H1 (cell line): ENCODE results near the gene IL18RAP.

Experiments
- CHD2 ChIP-seq: IDR thresholded peaks from 2 replicates; pipeline ENCODE4 v1.6.1; 2012; ENCODE audit warnings: low read length, improper control_type of control experiment
- CTCF ChIP-seq, 3 experiments: IDR thresholded peaks; 1 replicate in 2 of 3; 2 replicates in 1 of 3; pipeline versions ENCODE4 v1.5.1 to v1.6.1; 2011; ENCODE audit warnings: low read length in 3 of 3, mild to moderate bottlenecking in 3 of 3, inconsistent platforms in 2 of 3, low read depth in 1 of 3, moderate library complexity in 1 of 3; ENCODE audit not compliant: insufficient read depth in 1 of 3; ENCODE audit errors: control extremely low read depth in 1 of 3
- EP300 ChIP-seq, 2 experiments: IDR thresholded peaks; 1 replicate in 1 of 2; 2 replicates in 1 of 2; pipeline ENCODE4 v1.6.1; 2011 to 2012; ENCODE audit warnings: low read depth in 2 of 2, low read length in 2 of 2, mild to moderate bottlenecking in 2 of 2, borderline replicate concordance in 1 of 2, inconsistent platforms in 1 of 2, moderate library complexity in 1 of 2

GRCh38 chr2:102442967-102443828 is 20.2 kb downstream of the IL18RAP start:
- TF ChIP-seq EP300 (IDR thresholded peaks at IDR 0.05; ENCODE audit: borderline replicate concordance in 1 of 2, low read depth in 2 of 2, low read length in 2 of 2) (no peak), CHD2 (no peak), CTCF (IDR thresholded peaks at IDR 0.05; ENCODE audit: control extremely low read depth in 1 of 3, insufficient read depth in 1 of 3, low read depth in 1 of 3, low read length in 3 of 3) (peak in 2 of 3 experiments; percentile 65 to 69; a peak in 3 of 4 replicates)
